ENCODE results near the gene TRAM2. TPM values are rescaled to one million over a fixed set of nuclear protein-coding genes. Genes with fewer than 3 reads are reported as not detected.

The TRAM2 gene
- total and polyA plus RNA-seq, 2 of the 8 experiments (the other 6 are each of a cell fraction or from before 2014, with no cell fraction given), result 9.0 to 21.4 TPM

DNA sequence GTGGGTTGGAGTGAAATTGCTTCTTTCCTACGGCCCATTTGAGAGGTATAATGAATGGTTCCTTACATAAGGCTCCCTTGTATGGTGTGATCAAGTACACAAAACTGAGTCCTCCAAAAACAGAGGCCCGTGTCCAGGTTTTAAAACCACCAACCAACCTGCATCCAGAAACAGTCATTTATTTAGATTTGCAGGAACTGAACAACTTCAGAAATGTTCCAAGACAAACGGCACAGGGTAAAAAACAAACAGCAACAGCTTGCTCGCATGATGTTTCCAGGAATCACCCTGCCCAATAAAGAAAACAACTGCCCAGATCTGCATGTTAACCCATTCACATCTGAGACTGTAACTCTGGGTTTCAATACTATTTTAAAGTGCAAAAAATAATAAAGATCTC lies 40.2 kb upstream of the TRAM2 start:
- CTCF ChIA-PET (ENCODE audit: partially characterized antibody), result no interaction called here
- H4K20me1 ChIP-seq (replicated peaks in 1 of 2; ENCODE audit: control insufficient read depth in 1 of 2, insufficient read depth in 2 of 2, low read length in 2 of 2), result no peaks in the 10 kb centered on the region
- no peak overlapping the region for H3K4me2 ChIP-seq (ENCODE audit: insufficient read depth in 1 of 2, low read depth in 2 of 2, low read length in 2 of 2)
- no peaks in the 10 kb centered on the region for H3K4me1 ChIP-seq (replicated peaks in 1 of 4; ENCODE audit: control insufficient read depth in 3 of 4, insufficient read depth in 4 of 4, low read length in 3 of 4)
- H4K8ac ChIP-seq (ENCODE audit: extremely low read depth, insufficient read depth, low read length), result no peak overlapping the region
- H2BK12ac ChIP-seq (ENCODE audit: low read depth, low read length), result no peak overlapping the region
- H2BK5ac ChIP-seq (ENCODE audit: low read depth, low read length), result no peak overlapping the region
- DNase-seq (ENCODE audit: low read depth in 1 of 2, low spot score in 2 of 2), result no peak
- 0 out of 2 replicates have a peak overlapping the region, but pooled peaks have one; percentile 6 for H2AFZ ChIP-seq (ENCODE audit: low read length)
- no peak for FAIRE-seq
- H3K56ac ChIP-seq (replicated peaks; ENCODE audit: insufficient read length, low read depth, low read length), result no peak overlapping the region
- H3K18ac ChIP-seq (ENCODE audit: extremely low read depth, low read length), result no peak overlapping the region
- H2AK5ac ChIP-seq (ENCODE audit: low read depth, low read length), result no peak overlapping the region
- H3K23me2 ChIP-seq (ENCODE audit: low read depth, low read length), result no peaks in the 10 kb centered on the region; the same call in 1 of the 2 replicates
- no peak overlapping the region for H4K5ac ChIP-seq (ENCODE audit: insufficient read length, low read depth, low read length)
- H3K9me3 ChIP-seq (ENCODE audit: insufficient read depth in 2 of 2, low read depth in 1 of 2, low read length in 1 of 2), result no peaks in the 10 kb centered on the region
- H3K23ac ChIP-seq (ENCODE audit: insufficient read length), result no peak overlapping the region
- H3K27me3 ChIP-seq (replicated peaks in 1 of 4; ENCODE audit: control insufficient read depth in 3 of 4, extremely low read depth in 1 of 4, insufficient read depth in 3 of 4, low read length in 3 of 4), result no peaks in the 10 kb centered on the region
- H3K36me3 ChIP-seq (ENCODE audit: control insufficient read depth in 2 of 4, insufficient read depth in 4 of 4, low read length in 3 of 4), result no peaks in the 10 kb centered on the region
- no peak overlapping the region for H2BK120ac ChIP-seq (replicated peaks; ENCODE audit: low read depth, low read length)
- no peak overlapping the region for H3K4me3 ChIP-seq (ENCODE audit: extremely low read depth in 1 of 4, insufficient read depth in 2 of 4, low read depth in 3 of 4, low read length in 4 of 4)
- H3K79me1 ChIP-seq (ENCODE audit: low read depth, low read length), result no peaks in the 10 kb centered on the region
- no peak overlapping the region for H3K4ac ChIP-seq (replicated peaks; ENCODE audit: insufficient read length, low read depth, low read length)
- H4K91ac ChIP-seq (replicated peaks; ENCODE audit: insufficient read length, low read length), result no peak overlapping the region
- no peak overlapping the region for H3K27ac ChIP-seq (ENCODE audit: low read depth, low read length)
- POLR2A ChIA-PET (ENCODE audit: partially characterized antibody), result no interaction called here
- H3K9ac ChIP-seq (replicated peaks in 1 of 4; ENCODE audit: extremely low read depth in 1 of 4, low read depth in 3 of 4, low read length in 3 of 4), result no peak overlapping the region
- H3K14ac ChIP-seq (ENCODE audit: insufficient read length), result no peak overlapping the region
- no peaks in the 10 kb centered on the region for H3K79me2 ChIP-seq (ENCODE audit: control insufficient read depth in 1 of 2, insufficient read depth in 2 of 2, low read length in 2 of 2)
- no peak overlapping the region for H2BK15ac ChIP-seq (ENCODE audit: low read length)
- WGBS, 2 experiments (ENCODE audit: extremely low coverage in 1 of 2, insufficient coverage in 1 of 2, insufficient read length in 1 of 2, insufficient replicate concordance in 2 of 2, low coverage in 1 of 2, low lambda C conversion rate in 2 of 2, missing lambda C conversion rate in 1 of 2), result 82% methylated on average over 4 of the region's 4 CpGs; no CpG with 5 or more reads in 1 of the 2 experiments
- H2BK20ac ChIP-seq (ENCODE audit: low read length), result no peak overlapping the region
- TF ChIP-seq CBX5 (IDR thresholded peaks at IDR 0.05; ENCODE audit: low read depth, low read length) (no peak), HDAC6 (IDR thresholded peaks at IDR 0.05; ENCODE audit: low read depth, low read length) (no peak)
